Epithelial cell of esophagus (primary cell): ENCODE data around the gene ENOSF1.

Experiments
- DNase-seq: peaks from one replicate; pipeline ENCODE4 v3.0.0; 2010; ENCODE audit warnings: low read depth
- H3K4me3 ChIP-seq: 2 replicates; pipeline ENCODE4 v1.5.1; 2011; ENCODE audit warnings: mild to moderate bottlenecking, low read length, control low read depth
- TF ChIP-seq, protein P1 (sequence below): IDR thresholded peaks from 2 replicates; pipeline ENCODE4 v1.5.1; 2011; ENCODE audit warnings: low read depth, mild to moderate bottlenecking, low read length, control low read depth, inconsistent platforms; ENCODE audit not compliant: insufficient read depth; ENCODE audit errors: missing control alignments

ENOSF1 gene

DNA sequence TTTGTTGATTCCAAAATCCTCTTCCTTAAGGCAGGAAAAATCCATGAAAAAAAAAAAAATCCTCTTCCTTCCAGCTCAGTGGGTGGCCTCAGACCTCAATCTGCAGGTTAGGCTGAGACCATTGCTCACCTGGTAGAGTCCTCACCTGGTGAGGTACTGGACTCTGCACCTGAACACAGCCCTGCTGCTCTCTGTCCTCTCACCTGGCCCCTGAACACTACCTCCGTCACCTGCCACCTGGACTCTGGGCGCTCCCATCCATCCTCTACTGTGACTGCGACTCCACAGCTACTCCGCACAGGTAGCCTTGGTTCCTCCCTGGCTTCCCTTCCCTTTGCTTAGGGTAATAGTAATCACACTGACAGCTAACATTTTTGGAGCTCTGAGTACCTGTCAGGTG is 32.9 kb downstream of the ENOSF1 start:
- H3K4me3 ChIP-seq: no peak overlapping the region
- TF ChIP-seq, protein P1, sequence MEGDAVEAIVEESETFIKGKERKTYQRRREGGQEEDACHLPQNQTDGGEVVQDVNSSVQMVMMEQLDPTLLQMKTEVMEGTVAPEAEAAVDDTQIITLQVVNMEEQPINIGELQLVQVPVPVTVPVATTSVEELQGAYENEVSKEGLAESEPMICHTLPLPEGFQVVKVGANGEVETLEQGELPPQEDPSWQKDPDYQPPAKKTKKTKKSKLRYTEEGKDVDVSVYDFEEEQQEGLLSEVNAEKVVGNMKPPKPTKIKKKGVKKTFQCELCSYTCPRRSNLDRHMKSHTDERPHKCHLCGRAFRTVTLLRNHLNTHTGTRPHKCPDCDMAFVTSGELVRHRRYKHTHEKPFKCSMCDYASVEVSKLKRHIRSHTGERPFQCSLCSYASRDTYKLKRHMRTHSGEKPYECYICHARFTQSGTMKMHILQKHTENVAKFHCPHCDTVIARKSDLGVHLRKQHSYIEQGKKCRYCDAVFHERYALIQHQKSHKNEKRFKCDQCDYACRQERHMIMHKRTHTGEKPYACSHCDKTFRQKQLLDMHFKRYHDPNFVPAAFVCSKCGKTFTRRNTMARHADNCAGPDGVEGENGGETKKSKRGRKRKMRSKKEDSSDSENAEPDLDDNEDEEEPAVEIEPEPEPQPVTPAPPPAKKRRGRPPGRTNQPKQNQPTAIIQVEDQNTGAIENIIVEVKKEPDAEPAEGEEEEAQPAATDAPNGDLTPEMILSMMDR: no peak
- no peak for DNase-seq

DNA sequence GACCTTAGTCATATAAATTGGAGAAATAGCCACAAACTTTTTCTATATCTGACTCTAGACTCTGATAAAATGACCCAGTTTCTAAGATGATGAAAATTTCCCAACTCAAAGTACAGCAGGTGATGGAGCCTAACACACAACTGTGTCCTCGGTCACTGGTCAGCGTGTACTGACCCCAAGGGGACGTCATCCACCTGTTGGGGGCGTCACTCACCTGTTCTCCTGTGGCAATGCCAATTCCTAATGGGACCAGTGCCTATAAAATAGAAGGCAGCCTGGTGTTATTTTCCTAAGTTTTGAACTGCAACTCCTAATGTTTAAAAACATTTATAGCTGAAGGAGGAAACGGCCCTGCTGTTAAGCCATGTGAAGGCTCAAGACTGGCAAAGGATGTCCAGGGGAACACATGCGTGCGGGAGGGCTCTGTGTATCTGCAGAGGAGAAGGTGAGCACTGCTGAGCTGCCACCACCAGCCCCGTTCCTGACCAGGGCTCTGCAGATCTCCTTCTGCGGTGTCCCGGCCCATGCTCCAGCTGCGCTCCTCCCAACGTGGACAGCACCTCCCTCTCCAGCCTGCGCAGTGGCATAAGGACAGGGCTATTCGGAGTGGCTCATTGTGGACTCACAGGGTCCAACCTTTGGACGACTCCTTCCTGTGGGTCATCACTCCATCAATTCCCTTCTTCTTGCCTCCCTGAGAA is 33.8 kb downstream of the ENOSF1 start:
- TF ChIP-seq, protein P1: no peak
- no peak overlapping the region for H3K4me3 ChIP-seq
- DNase-seq: no peak

DNA sequence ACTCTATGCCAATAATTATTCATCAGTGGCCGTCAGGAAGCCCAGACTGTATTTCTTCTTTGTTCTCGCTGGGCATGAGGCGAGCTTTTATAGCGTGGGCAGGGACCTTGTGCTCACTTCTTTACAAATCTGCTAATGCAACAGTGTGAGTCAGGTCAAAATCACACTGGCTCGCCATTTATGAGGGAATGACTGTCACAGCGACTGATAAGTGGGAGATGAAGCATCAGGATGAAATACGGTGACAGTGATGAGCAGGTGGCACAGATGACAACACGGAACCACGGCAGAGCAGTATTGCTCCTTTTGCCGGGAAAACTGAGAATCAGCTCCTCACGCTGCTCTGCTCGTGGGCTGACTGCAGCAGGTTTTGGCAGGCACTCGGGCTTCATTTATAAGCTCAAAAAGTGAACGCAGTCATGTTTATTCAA is 34.5 kb downstream of the ENOSF1 start:
- no peak overlapping the region for H3K4me3 ChIP-seq
- no peak for DNase-seq
- TF ChIP-seq, protein P1: no peak

DNA sequence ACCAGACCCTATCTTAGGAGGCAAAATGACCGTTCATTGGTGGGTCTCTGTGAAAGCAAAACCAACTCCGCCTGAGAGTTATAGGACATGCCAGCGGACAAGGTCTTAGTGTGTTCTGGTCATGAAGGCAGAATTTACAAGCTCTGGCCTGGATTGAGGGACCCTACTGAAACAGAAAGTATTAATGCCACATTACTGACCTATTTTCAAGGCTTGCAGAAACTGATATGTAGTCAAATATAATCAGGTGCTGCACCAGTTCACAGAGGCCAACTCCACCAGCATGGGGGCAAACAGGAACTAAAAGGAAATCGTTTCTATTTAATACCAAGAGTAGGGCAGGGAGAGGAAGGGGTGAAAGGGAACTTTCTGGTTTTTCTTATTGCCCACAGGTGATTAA is 35.3 kb downstream of the ENOSF1 start:
- no peak for DNase-seq
- TF ChIP-seq, protein P1: no peak
- no peak overlapping the region for H3K4me3 ChIP-seq

DNA sequence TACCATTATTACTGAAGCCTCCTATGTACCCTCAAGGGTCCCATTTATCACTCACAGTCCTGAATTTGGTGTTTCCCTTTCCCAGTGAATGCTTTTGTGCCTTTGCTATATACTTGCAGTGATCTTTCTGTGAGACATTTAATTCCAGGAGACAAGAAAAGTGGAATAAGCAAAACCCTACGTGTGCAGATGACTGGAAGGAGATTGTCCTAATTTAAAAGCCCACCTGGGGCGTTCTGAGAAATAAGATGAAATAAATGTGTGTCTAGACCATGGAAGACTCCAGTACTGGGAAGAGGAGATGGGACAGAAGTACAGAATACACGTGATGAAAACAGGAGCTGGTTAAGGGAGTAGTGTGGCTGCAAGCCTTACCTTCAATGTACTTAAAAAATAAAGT is 35.7 kb downstream of the ENOSF1 start:
- no peak for DNase-seq
- TF ChIP-seq, protein P1: no peak

DNA sequence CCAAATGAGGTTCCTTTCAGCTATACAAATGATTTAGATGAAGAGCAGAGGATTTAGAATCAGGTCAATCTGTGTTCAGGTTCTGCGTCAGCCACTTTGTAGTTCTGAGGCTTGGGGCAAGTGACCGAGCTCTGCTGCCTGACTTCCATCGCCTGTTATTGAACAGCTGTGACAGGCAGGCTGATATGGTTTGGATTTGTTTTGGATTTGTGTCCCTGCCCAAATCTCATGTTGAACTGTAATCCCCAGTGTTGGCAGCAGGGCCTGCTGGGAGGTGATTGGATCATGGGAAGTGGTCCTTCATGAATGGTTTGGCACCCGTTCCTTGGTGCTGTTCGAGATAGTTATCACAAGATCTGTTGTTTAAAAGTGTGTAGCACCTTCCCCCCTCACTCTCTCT is 36.4 kb downstream of the ENOSF1 start:
- DNase-seq: no peak
- TF ChIP-seq, protein P1: no peak
- H3K4me3 ChIP-seq: no peak overlapping the region

More for the DNA sequence above, 35.7 kb downstream of the ENOSF1 start:
- H3K4me3 ChIP-seq: no peak overlapping the region

DNA sequence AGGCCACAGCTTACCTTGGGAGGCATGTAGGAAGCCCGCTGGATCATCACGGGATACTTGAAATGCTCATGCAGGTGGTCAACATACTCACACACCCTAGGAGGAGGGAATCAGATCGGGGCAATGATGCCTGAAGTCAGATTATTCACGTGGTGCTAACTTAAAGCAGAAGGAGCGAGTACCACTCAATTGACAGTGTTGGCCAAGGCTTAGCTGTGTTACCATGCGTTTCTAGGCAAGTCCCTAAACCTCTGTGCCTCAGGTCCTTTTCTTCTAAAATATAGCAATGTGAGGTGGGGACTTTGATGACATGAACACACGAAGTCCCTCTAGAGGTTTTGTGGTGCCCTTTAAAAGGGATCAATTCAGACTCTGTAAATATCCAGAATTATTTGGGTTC is 37.1 kb downstream of the ENOSF1 start:
- no peak for DNase-seq
- H3K4me3 ChIP-seq: no peak overlapping the region
- TF ChIP-seq, protein P1: no peak
